K562 (cell line): ENCODE results near the gene QKI. TPM values are rescaled to one million over a fixed set of nuclear protein-coding genes. Genes with fewer than 3 reads are reported as not detected.
A peak's percentile ranks its signal among the peaks of the same experiment; 100 is the strongest.

Experiments
- ADNP ChIP-seq: fragments of 200-800 bp; sonication (Bioruptor generic); IDR thresholded peaks from 2 replicates; pipeline ENCODE4 v1.6.1; 2016; ENCODE audit warnings: missing genetic modification characterization, missing compliant biosample characterization
- CBX1 ChIP-seq: sonication (generic); IDR thresholded peaks from 2 replicates; pipeline ENCODE4 v1.6.1; 2016; ENCODE audit warnings: antibody characterized with exemption, low read depth, mild to moderate bottlenecking
- DDX20 ChIP-seq: fragments of 450-650 bp; IDR thresholded peaks from 2 replicates; pipeline ENCODE4 v1.6.1; 2016; ENCODE audit warnings: missing genetic modification characterization, low read depth, mild to moderate bottlenecking, missing compliant biosample characterization, moderate library complexity
- ETS2 ChIP-seq: IDR thresholded peaks from 2 replicates; pipeline ENCODE4 v1.6.1; 2016; ENCODE audit warnings: borderline replicate concordance, missing genetic modification characterization, mild to moderate bottlenecking, moderate library complexity, missing compliant biosample characterization; ENCODE audit not compliant: poor library complexity, severe bottlenecking
- GTF2A2 ChIP-seq: IDR thresholded peaks from 2 replicates; pipeline ENCODE4 v1.6.1; 2016; ENCODE audit warnings: mild to moderate bottlenecking, missing genetic modification characterization, missing compliant biosample characterization
- GTF2F1 ChIP-seq: IDR thresholded peaks from 2 replicates; pipeline ENCODE4 v1.6.1; 2011; ENCODE audit warnings: low read depth, low read length, improper control_type of control experiment
- JUND ChIP-seq, 2 experiments: IDR thresholded peaks; 2 replicates in 1 of 2; 3 replicates in 1 of 2; pipeline ENCODE4 v1.6.1; 2011; ENCODE audit warnings: borderline replicate concordance in 2 of 2, low read depth in 2 of 2, low read length in 2 of 2, improper control_type of control experiment in 1 of 2, missing biosample characterization in 1 of 2, missing genetic modification characterization in 1 of 2, missing genetic modification reagents in 1 of 2
- MBD1 ChIP-seq: fragments of 250-450 bp; sonication (Bioruptor Pico); IDR thresholded peaks from 2 replicates; pipeline ENCODE4 v1.8.0; 2022; ENCODE audit warnings: inconsistent platforms
- PRMT5 ChIP-seq: sonication (generic); formaldehyde crosslinking; IDR thresholded peaks from 2 replicates; pipeline ENCODE4 v1.5.0; 2020; ENCODE audit warnings: missing genetic modification reagents
- PTRF ChIP-seq: fragments of 450-650 bp; IDR thresholded peaks from 2 replicates; pipeline ENCODE4 v1.6.1; 2016; ENCODE audit warnings: mild to moderate bottlenecking, missing genetic modification characterization, missing compliant biosample characterization
- PURB ChIP-seq: sonication (generic); formaldehyde crosslinking; IDR thresholded peaks from 2 replicates; pipeline ENCODE4 v1.9.0; 2021; ENCODE audit warnings: low read depth, mild to moderate bottlenecking, missing genetic modification reagents
- RBM14 ChIP-seq: fragments of 200-400 bp; formaldehyde crosslinking; IDR thresholded peaks from 2 replicates; pipeline ENCODE4 v1.6.1; 2018; ENCODE audit warnings: low read depth, mild to moderate bottlenecking, low read length, moderate library complexity, borderline replicate concordance; ENCODE audit not compliant: insufficient read depth
- RNF219 ChIP-seq: fragments of 250-450 bp; sonication (Bioruptor Pico); IDR thresholded peaks from 2 replicates; pipeline ENCODE4 v1.5.0; 2022; ENCODE audit warnings: mild to moderate bottlenecking
- SIRT6 ChIP-seq: IDR thresholded peaks from one replicate; pipeline ENCODE4 v1.6.1; 2012; ENCODE audit warnings: low read depth, mild to moderate bottlenecking, control low read depth, inconsistent platforms, low read length, moderate library complexity
- TFE3 ChIP-seq: fragments of 450-650 bp; formaldehyde crosslinking; IDR thresholded peaks from 2 replicates; pipeline ENCODE4 v1.4.0; 2020; ENCODE audit warnings: mild to moderate bottlenecking, mixed read lengths
- THAP7 ChIP-seq: fragments of 250-450 bp; sonication (Bioruptor Pico); IDR thresholded peaks from 2 replicates; pipeline ENCODE4 v1.5.0; 2021
- USF2 ChIP-seq: sonication (generic); formaldehyde crosslinking; IDR thresholded peaks from 2 replicates; pipeline ENCODE4 v1.5.0; 2020; ENCODE audit warnings: missing genetic modification reagents
- ZFX ChIP-seq: sonication (generic); formaldehyde crosslinking; IDR thresholded peaks from 2 replicates; pipeline ENCODE4 v1.8.0; 2022; ENCODE audit warnings: mild to moderate bottlenecking, missing genetic modification reagents, moderate library complexity
- ZNF12 ChIP-seq: sonication (generic); formaldehyde crosslinking; IDR thresholded peaks from 2 replicates; pipeline ENCODE4 v1.4.0; 2020; ENCODE audit warnings: mild to moderate bottlenecking, missing genetic modification reagents
- ZNF174 ChIP-seq: fragments of 250-450 bp; sonication (Bioruptor Pico); IDR thresholded peaks from 2 replicates; pipeline ENCODE4 v1.4.0; 2020; ENCODE audit warnings: mild to moderate bottlenecking
- ZNF551 ChIP-seq: fragments of 250-450 bp; sonication (Bioruptor Pico); IDR thresholded peaks from 2 replicates; pipeline ENCODE4 v1.5.0; 2021; ENCODE audit warnings: mild to moderate bottlenecking, moderate library complexity
- polyA plus RNA-seq, 8 experiments: library from polyadenylated mRNA; depleted of rRNA in 4 of 8; stranded (reverse) in 5 of 8; unstranded in 3 of 8; fragments of >200 nt; fragmentation: Nextera tagmentation in 2 of 8; fragmentation: Illumina TruSeq in 1 of 8; extraction: Ambion mirVana in 2 of 8; extraction: Trizol in 1 of 8; gene quantifications; 2 replicates each; pipeline versions ENCODE4 v1.2.1 to v1.2.3, GENCODE V29; 2011 to 2014; ENCODE audit warnings: inconsistent platforms in 1 of 8, missing spikeins in 1 of 8
- total RNA-seq, 7 experiments: library from RNA; depleted of rRNA in 6 of 7; stranded (reverse); fragments of >200 nt in 6 of 7; fragmentation: Illumina TruSeq in 2 of 7; extraction: Trizol in 2 of 7; gene quantifications; 2 replicates each; pipeline versions ENCODE4 v1.2.1 to v1.2.3, GENCODE V29; 2011 to 2021; ENCODE audit warnings: low replicate concordance in 1 of 7

Gene QKI
- total and polyA plus RNA-seq, 9 of the 15 experiments (the other 6 are each of a cell fraction or from before 2014, with no cell fraction given), result 20.4 to 215 (median 123) TPM

- TF ChIP-seq PURB (CRISPR knock-in tag) (no peak), GTF2F1 (no peak), THAP7 (CRISPR knock-in tag) (no peak), DDX20 (tag) (no peak), TFE3 (CRISPR knock-in tag) (no peak), JUND (IDR thresholded peaks at IDR 0.05; ENCODE audit: borderline replicate concordance, low read depth, low read length) (peak; percentile 99), JUND (tag; IDR thresholded peaks at IDR 0.05; ENCODE audit: borderline replicate concordance, low read depth, low read length) (peak; percentile 98), GTF2A2 (tag) (no peak), PTRF (tag) (no peak), ADNP (tag) (no peak), ZNF174 (no peak), RNF219 (CRISPR knock-in tag) (no peak), ETS2 (tag) (no peak), USF2 (CRISPR knock-in tag) (no peak), SIRT6 (no peak), MBD1 (0 out of 2 replicates have a peak, but pooled peaks have one; percentile 48), RBM14 (no peak), ZFX (CRISPR knock-in tag) (no peak), CBX1 (no peak), PRMT5 (CRISPR knock-in tag) (no peak), ZNF12 (no peak), ZNF551 (CRISPR knock-in tag) (no peak)
These were observed 171.5 kb downstream of the QKI start (continued) for GRCh38 chr6:163585932-163586437.
